ENCODE measurements around the gene PSME1. TPM values are rescaled to one million over a fixed set of nuclear protein-coding genes. Genes with fewer than 3 reads are reported as not detected.

PSME1 gene
- total and polyA plus RNA-seq, 2 of the 13 experiments (the other 11 are each of a cell fraction or from before 2014, with no cell fraction given): 159 to 608 TPM

DNA sequence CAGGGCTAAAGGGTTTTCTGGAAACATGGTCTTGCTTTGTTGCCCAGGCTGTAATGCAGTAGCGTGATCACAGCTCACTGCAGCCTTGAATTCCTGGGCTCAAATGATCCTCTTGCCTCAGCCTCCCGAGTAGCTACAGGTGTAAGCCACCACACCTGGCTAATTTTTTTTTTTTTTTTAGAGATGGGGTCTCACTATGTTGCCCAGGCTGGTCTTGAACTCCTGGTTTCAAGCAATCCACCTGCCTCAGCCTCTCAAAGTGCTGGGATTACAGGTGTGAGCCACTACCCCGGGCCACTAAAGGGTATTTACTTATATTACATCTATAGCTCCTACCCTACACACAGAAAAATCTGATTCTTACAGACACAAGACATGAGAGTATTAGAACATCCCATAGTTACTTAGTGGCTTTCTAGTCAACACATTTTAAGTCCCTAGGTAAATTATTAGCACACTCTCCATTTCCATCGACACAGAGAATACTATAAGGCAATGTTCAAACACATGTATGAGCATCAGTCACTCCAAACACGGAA, 27.6 kb upstream of the PSME1 start (continued):
- TF ChIP-seq KAT2B (IDR thresholded peaks at IDR 0.05; ENCODE audit: borderline replicate concordance, low read depth, low read length) (no peak), ZNF547 (CRISPR knock-in tag; IDR thresholded peaks at IDR 0.05) (no peak), ELF1 (CRISPR knock-in tag; IDR thresholded peaks at IDR 0.05) (no peak), ZNF607 (CRISPR knock-in tag; IDR thresholded peaks at IDR 0.05; ENCODE audit: borderline replicate concordance) (no peak; the same call in 1 of the 2 replicates), MAZ (IDR thresholded peaks at IDR 0.05; ENCODE audit: borderline replicate concordance, low read depth, low read length) (no peak), MAZ (CRISPR knock-in tag; IDR thresholded peaks at IDR 0.05; ENCODE audit: low read depth) (no peak), ZNF562 (CRISPR knock-in tag; IDR thresholded peaks at IDR 0.05; ENCODE audit: borderline replicate concordance) (no peak), ZNF10 (CRISPR knock-in tag; IDR thresholded peaks at IDR 0.05; ENCODE audit: borderline replicate concordance, low read depth) (no peak), ZNF550 (CRISPR knock-in tag; IDR thresholded peaks at IDR 0.05; ENCODE audit: borderline replicate concordance) (no peak), ZFY (CRISPR knock-in tag; IDR thresholded peaks at IDR 0.05) (no peak), ETV6 (CRISPR knock-in tag; conservative IDR thresholded peaks at IDR 0.05) (no peak), ZNF703 (CRISPR knock-in tag; IDR thresholded peaks at IDR 0.05; ENCODE audit: borderline replicate concordance) (no peak), FOXK1 (CRISPR knock-in tag; IDR thresholded peaks at IDR 0.05; ENCODE audit: borderline replicate concordance, low read depth) (no peak), ARNTL (CRISPR knock-in tag; IDR thresholded peaks at IDR 0.05) (no peak), CENPX (CRISPR knock-in tag; IDR thresholded peaks at IDR 0.05) (no peak), FOXM1 (CRISPR knock-in tag; IDR thresholded peaks at IDR 0.05) (no peak), ZNF790 (CRISPR knock-in tag; IDR thresholded peaks at IDR 0.05; ENCODE audit: borderline replicate concordance) (0 out of 2 replicates have a peak, but pooled peaks have one; percentile 4), RAD51 (IDR thresholded peaks at IDR 0.05; ENCODE audit: borderline replicate concordance) (no peak), ZBTB7B (CRISPR knock-in tag; IDR thresholded peaks at IDR 0.05) (no peak), MXI1 (IDR thresholded peaks at IDR 0.05; ENCODE audit: borderline replicate concordance, low read depth, low read length) (no peak), MED13 (CRISPR knock-in tag; IDR thresholded peaks at IDR 0.05) (no peak), ZNF253 (CRISPR knock-in tag; IDR thresholded peaks at IDR 0.05; ENCODE audit: borderline replicate concordance) (no peak), KLF16 (CRISPR knock-in tag; IDR thresholded peaks at IDR 0.05) (no peak)
- TF ChIP-seq, protein P1, sequence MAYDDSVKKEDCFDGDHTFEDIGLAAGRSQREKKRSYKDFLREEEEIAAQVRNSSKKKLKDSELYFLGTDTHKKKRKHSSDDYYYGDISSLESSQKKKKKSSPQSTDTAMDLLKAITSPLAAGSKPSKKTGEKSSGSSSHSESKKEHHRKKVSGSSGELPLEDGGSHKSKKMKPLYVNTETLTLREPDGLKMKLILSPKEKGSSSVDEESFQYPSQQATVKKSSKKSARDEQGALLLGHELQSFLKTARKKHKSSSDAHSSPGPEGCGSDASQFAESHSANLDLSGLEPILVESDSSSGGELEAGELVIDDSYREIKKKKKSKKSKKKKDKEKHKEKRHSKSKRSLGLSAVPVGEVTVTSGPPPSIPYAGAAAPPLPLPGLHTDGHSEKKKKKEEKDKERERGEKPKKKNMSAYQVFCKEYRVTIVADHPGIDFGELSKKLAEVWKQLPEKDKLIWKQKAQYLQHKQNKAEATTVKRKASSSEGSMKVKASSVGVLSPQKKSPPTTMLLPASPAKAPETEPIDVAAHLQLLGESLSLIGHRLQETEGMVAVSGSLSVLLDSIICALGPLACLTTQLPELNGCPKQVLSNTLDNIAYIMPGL (CRISPR knock-in tag; IDR thresholded peaks at IDR 0.05; ENCODE audit: borderline replicate concordance in 1 of 2, low read depth in 1 of 2): no peak
- TF ChIP-seq, protein P2, sequence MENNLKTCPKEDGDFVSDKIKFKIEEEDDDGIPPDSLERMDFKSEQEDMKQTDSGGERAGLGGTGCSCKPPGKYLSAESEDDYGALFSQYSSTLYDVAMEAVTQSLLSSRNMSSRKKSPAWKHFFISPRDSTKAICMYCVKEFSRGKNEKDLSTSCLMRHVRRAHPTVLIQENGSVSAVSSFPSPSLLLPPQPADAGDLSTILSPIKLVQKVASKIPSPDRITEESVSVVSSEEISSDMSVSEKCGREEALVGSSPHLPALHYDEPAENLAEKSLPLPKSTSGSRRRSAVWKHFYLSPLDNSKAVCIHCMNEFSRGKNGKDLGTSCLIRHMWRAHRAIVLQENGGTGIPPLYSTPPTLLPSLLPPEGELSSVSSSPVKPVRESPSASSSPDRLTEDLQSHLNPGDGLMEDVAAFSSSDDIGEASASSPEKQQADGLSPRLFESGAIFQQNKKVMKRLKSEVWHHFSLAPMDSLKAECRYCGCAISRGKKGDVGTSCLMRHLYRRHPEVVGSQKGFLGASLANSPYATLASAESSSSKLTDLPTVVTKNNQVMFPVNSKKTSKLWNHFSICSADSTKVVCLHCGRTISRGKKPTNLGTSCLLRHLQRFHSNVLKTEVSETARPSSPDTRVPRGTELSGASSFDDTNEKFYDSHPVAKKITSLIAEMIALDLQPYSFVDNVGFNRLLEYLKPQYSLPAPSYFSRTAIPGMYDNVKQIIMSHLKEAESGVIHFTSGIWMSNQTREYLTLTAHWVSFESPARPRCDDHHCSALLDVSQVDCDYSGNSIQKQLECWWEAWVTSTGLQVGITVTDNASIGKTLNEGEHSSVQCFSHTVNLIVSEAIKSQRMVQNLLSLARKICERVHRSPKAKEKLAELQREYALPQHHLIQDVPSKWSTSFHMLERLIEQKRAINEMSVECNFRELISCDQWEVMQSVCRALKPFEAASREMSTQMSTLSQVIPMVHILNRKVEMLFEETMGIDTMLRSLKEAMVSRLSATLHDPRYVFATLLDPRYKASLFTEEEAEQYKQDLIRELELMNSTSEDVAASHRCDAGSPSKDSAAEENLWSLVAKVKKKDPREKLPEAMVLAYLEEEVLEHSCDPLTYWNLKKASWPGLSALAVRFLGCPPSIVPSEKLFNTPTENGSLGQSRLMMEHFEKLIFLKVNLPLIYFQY (CRISPR knock-in tag; IDR thresholded peaks at IDR 0.05; ENCODE audit: borderline replicate concordance): no peak
- TF ChIP-seq, protein P3, sequence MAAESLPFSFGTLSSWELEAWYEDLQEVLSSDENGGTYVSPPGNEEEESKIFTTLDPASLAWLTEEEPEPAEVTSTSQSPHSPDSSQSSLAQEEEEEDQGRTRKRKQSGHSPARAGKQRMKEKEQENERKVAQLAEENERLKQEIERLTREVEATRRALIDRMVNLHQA (CRISPR knock-in tag; IDR thresholded peaks at IDR 0.05): no peak

Measured in HepG2 (cell line).